Lower leg skin (tissue), 4 donors: ENCODE results near the gene REC8. TPM values are rescaled to one million over a fixed set of nuclear protein-coding genes. Genes with fewer than 3 reads are reported as not detected.

Experiments
- DNase-seq, 2 donors: peaks; one replicate each; pipeline ENCODE4 v3.0.0-alpha.2; 2019; ENCODE audit warnings: low spot score in 2 of 2
- H3K4me3 ChIP-seq: fragments of 200-600 bp; sonication (generic); 2 replicates; pipeline ENCODE4 v1.5.1; 2017; ENCODE audit warnings: mild to moderate bottlenecking, low read depth; ENCODE audit not compliant: poor library complexity, severe bottlenecking
- POLR2A ChIP-seq, 2 donors: fragments of 450-650 bp; IDR thresholded peaks; one replicate each; pipeline ENCODE4 v1.6.1; 2016 to 2017; ENCODE audit warnings: antibody characterized with exemption in 2 of 2, mild to moderate bottlenecking in 1 of 2, moderate library complexity in 1 of 2
- WGBS, 2 donors: methylation state at CpG; one replicate each; pipeline ENCODE4 v1.1.5; 2018; 5-methylcytosine and 5-hydroxymethylcytosine counted together
- intact Hi-C: fragments of 100-400 bp; cut with DNase I; formaldehyde crosslinking; loops from one replicate; pipeline ENCODE4 v1.15.0; 2023; ENCODE audit warnings: low total_unique reads
- total RNA-seq, 4 donors: library from RNA; depleted of rRNA; stranded (reverse); fragments of >200 nt; gene quantifications; one replicate each; pipeline ENCODE4 v1.1.0, GENCODE V29; 2016
- TF ChIP-seq, protein P1 (sequence below), 3 donors: fragments of 450-650 bp; IDR thresholded peaks; one replicate each; pipeline ENCODE4 v1.5.1; 2016; ENCODE audit warnings: antibody characterized with exemption in 3 of 3, mild to moderate bottlenecking in 3 of 3, moderate library complexity in 2 of 3

REC8 gene
- total RNA-seq, 4 donors from 2014 or later, result 1.2 to 7.1 (median 2.4) TPM

DNA sequence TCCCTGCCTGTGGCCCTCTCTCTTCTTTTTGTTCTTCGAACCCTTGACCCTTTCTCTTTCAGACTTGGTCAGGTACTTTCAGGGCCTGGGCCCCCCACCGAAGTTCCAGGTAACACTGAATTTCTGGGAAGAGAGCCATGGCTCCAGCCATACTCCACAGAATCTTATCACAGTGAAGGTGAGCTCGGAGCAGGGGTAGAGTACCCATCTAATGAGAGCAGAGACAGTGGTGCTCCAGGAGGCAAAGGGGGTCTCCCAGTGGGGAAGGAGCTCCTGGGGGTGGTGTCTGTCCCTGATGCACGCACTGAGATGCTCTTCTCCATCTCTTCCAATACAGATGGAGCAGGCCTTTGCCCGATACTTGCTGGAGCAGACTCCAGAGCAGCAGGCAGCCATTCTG is 6.1 kb upstream of the REC8 start:
- H3K4me3 ChIP-seq, result no peak overlapping the region
- intact Hi-C loops, result no loop called here
- 92 to 93% methylated on average over 5 of the region's 5 CpGs for WGBS, 2 donors
- no peak for TF ChIP-seq POLR2A (IDR thresholded peaks at IDR 0.05)
- TF ChIP-seq, protein P1, sequence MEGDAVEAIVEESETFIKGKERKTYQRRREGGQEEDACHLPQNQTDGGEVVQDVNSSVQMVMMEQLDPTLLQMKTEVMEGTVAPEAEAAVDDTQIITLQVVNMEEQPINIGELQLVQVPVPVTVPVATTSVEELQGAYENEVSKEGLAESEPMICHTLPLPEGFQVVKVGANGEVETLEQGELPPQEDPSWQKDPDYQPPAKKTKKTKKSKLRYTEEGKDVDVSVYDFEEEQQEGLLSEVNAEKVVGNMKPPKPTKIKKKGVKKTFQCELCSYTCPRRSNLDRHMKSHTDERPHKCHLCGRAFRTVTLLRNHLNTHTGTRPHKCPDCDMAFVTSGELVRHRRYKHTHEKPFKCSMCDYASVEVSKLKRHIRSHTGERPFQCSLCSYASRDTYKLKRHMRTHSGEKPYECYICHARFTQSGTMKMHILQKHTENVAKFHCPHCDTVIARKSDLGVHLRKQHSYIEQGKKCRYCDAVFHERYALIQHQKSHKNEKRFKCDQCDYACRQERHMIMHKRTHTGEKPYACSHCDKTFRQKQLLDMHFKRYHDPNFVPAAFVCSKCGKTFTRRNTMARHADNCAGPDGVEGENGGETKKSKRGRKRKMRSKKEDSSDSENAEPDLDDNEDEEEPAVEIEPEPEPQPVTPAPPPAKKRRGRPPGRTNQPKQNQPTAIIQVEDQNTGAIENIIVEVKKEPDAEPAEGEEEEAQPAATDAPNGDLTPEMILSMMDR (IDR thresholded peaks at IDR 0.05), result no peak
- no peak for DNase-seq

DNA sequence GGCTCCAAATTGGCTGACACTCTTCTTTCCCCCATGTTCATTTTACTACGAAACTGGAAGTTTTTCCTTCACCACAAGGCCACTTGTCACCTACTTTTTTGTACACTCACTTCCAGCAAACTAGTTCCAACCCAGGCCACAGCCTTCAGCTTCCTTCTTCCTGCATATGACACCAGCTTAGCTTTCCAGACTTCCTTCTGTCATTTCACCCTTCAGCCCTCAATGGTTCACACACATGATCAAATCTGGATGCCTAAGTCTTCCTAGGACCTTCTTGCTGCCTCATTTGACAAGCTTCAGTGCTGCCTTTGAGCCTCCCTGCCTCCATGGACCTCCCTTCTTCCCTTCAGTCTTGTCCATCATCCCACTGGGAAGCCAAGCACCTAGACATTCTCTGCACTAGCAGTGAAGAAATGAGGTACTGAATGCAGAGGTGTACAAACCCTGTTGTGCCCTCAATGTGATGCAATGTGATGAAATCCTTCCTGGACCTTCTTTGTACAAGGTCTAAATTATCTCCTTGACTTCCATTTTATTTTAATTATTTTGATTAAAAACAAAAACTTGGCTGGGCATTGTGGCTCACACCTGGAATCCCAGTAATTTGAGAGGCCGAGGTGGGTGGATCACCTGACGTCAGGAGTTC is 4.3 kb upstream of the REC8 start:
- intact Hi-C loops, result no loop called here
- WGBS, 2 donors, result 86 to 89% methylated on average over 3 of the region's 3 CpGs
- no peak for DNase-seq

DNA sequence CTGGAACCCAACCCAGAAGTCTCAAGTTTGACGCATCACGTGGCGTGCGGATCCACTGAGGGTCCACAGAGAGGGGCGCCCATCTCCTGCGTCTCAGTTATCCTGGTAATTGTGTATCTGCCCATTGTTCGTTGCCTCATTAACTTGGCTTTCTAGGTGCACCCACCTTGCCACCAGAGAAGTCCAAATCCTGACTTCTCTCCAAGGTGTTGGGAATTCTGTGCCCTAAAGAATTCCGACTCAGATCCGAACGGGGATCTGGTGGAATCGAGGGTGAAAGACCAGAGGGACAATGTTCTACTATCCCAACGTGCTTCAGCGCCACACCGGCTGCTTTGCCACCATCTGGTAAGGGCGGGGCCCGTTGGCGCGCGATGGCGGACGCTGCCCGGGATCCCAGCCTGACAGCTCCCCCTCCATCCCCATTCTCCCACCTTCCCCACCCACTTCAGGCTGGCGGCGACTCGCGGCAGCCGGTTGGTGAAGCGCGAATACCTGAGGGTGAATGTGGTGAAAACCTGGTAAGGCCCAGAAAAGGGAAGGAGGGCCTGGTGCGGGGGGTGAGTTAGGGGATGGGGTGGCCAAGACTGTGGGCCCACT is 481 bp downstream of the REC8 start:
- H3K4me3 ChIP-seq, result no peak overlapping the region
- DNase-seq, result no peak
- TF ChIP-seq POLR2A (IDR thresholded peaks at IDR 0.05), result no peak
- TF ChIP-seq, protein P1 (IDR thresholded peaks at IDR 0.05), result no peak
- WGBS, 2 donors, result 51 to 53% methylated on average over 30 of the region's 30 CpGs
- intact Hi-C loops, result no loop called here

More for the DNA sequence above, 4.3 kb upstream of the REC8 start:
- TF ChIP-seq POLR2A (IDR thresholded peaks at IDR 0.05), result no peak
- TF ChIP-seq, protein P1 (IDR thresholded peaks at IDR 0.05), result peak in 1 of 3 donors; percentile 23
- H3K4me3 ChIP-seq, result no peak overlapping the region

DNA sequence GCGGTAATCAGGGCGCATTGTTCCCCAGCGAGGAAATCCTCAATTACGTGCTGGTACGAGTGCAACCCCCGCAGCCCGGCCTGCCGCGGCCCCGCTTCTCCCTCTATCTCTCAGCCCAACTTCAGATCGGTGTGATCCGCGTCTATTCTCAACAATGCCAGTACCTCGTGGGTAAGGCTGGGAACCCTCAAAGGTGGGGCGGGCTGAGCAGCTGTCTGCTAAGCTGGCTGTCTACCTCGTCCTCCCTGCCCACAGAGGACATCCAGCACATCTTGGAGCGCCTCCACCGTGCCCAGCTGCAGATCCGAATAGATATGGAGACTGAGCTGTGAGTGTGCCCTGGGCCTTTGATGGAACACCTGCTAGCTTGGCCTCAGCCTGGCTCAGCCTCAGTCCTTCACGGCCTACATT is 996 bp downstream of the REC8 start:
- no peak overlapping the region for H3K4me3 ChIP-seq
- TF ChIP-seq, protein P1 (IDR thresholded peaks at IDR 0.05), result no peak
- no peak for TF ChIP-seq POLR2A (IDR thresholded peaks at IDR 0.05)
- intact Hi-C loops, result no loop called here
- WGBS, 2 donors, result 73 to 80% methylated on average over 18 to 20 of the region's 20 CpGs
- no peak for DNase-seq

DNA sequence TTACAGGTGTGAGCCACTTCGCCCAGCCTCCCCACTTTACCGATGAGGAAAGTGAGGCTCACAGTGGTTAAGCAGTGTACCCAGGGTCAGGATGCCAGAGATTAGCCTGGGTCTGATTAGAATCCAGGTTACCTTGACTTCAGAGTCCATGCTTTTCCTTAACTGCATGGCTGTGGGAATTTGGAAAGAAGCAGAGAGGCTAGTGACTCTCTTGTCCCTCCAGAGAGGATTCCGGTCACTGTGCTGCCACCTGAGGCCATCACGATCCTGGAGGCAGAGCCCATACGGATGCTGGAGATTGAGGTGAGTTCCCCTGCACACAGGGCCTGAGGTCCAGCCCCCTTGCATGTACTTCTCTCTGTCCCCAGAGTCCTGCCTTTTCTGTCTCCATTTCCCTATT is 4.7 kb downstream of the REC8 start:
- DNase-seq, result no peak
- H3K4me3 ChIP-seq, result no peak overlapping the region
- 93 to 97% methylated on average over 5 of the region's 5 CpGs for WGBS, 2 donors
- intact Hi-C loops, result no loop called here
- no peak for TF ChIP-seq POLR2A (IDR thresholded peaks at IDR 0.05)
- TF ChIP-seq, protein P1 (IDR thresholded peaks at IDR 0.05), result no peak
